ENCODE measurements around the gene STK39. TPM values are rescaled to one million over a fixed set of nuclear protein-coding genes. Genes with fewer than 3 reads are reported as not detected.

STK39 gene
- total and polyA plus RNA-seq, 2 donors (not counting 1 experiment from before 2014, with no cell fraction given): 16.7 to 30.1 TPM

DNA sequence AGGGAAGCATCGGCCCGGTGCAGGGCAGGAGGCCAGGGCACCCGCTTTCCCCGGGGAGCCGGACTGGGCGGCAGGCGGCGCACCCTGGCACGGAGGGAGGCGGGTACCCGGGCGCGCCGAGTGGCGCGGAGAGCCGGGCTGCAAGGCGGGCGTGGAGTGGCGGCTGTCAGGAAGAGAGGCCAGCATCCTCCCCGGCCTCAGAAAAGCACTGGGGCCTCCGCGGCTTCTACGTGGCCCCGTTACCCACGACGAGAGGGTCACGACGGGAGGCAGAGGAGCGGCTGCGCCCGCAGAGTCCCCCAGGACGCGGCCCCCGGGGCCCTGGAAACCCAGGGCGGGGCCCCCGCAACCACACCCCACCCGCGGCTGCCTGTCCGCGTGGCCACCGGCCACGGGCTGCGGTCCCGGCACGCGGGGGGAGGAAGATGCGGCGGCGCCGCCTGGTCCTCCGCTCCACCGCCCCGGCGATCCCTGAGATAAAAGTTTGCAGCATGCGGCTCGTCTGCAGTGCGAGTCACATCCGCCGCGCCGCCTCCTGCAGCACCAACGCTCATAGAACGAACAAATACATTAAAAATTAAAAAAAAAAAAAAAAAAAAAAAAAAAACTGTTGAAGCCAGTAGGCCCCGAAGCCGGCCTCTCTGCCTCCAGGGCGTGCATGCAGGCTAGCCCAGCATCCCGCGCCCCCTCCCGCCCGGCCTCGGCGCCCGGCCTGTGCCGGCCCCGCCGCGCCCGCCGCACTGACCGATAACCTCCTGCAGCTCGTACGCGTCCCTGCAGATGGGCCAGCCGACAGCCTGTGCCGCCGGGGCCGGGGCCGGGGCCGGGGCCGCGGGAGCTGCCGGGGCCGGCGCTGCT lies 683 bp downstream of the STK39 start:
- Histone ChIP-seq H3K27ac (ENCODE audit: insufficient read depth, low read length) (peak overlapping the region; percentile 66), H3K4me1 (ENCODE audit: control insufficient read depth, extremely low read depth, insufficient read depth, low read length) (no peaks in the 10 kb centered on the region), H4K20me1 (ENCODE audit: control insufficient read depth, extremely low read depth, insufficient read depth, low read length) (peaks cover 2% of the 10 kb centered on the region), H3K36me3 (ENCODE audit: control insufficient read depth, insufficient read depth, low read length) (no peaks in the 10 kb centered on the region), H2AFZ (ENCODE audit: low read length) (peak overlapping the region; percentile 47), H3K79me2 (ENCODE audit: control insufficient read depth, insufficient read depth, low read length) (peaks cover 39% of the 10 kb centered on the region), H3K27me3 (ENCODE audit: control insufficient read depth, insufficient read depth, low read length) (no peaks in the 10 kb centered on the region), H3K4me3 (replicated peaks in 1 of 4; ENCODE audit: control extremely low read depth in 1 of 4, insufficient read depth in 1 of 4, low read depth in 3 of 4, low read length in 4 of 4) (peak overlapping the region; percentile 63 to 82 (median 68)), H3K4me2 (ENCODE audit: extremely low read depth, insufficient read depth, low read length) (peak overlapping the region; percentile 89), H3K9ac (ENCODE audit: insufficient read depth, low read length) (peak overlapping the region; percentile 67), H3K9me3 (ENCODE audit: control insufficient read depth, insufficient read depth, low read depth, low read length) (no peaks in the 10 kb centered on the region)
- DNase-seq (ENCODE audit: low read depth in 2 of 2): peak; percentile 69 to 74
- TF ChIP-seq, protein P1, sequence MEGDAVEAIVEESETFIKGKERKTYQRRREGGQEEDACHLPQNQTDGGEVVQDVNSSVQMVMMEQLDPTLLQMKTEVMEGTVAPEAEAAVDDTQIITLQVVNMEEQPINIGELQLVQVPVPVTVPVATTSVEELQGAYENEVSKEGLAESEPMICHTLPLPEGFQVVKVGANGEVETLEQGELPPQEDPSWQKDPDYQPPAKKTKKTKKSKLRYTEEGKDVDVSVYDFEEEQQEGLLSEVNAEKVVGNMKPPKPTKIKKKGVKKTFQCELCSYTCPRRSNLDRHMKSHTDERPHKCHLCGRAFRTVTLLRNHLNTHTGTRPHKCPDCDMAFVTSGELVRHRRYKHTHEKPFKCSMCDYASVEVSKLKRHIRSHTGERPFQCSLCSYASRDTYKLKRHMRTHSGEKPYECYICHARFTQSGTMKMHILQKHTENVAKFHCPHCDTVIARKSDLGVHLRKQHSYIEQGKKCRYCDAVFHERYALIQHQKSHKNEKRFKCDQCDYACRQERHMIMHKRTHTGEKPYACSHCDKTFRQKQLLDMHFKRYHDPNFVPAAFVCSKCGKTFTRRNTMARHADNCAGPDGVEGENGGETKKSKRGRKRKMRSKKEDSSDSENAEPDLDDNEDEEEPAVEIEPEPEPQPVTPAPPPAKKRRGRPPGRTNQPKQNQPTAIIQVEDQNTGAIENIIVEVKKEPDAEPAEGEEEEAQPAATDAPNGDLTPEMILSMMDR (conservative IDR thresholded peaks at IDR 0.05 in 1 of 2, IDR thresholded peaks at IDR 0.05 in 1 of 2; ENCODE audit: low read depth in 1 of 2, low read length in 2 of 2): peak; percentile 24 to 32
- TF ChIP-seq EZH2 (IDR thresholded peaks at IDR 0.05; ENCODE audit: low read length, missing control alignments): no peak

GRCh38 chr2:168246072-168246482 lies 1.3 kb downstream of the STK39 start:
- TF ChIP-seq, protein P1 (conservative IDR thresholded peaks at IDR 0.05 in 1 of 2, IDR thresholded peaks at IDR 0.05 in 1 of 2; ENCODE audit: low read depth in 1 of 2, low read length in 2 of 2): no peak
- TF ChIP-seq EZH2 (IDR thresholded peaks at IDR 0.05; ENCODE audit: low read length, missing control alignments): no peak

GRCh38 chr2:168245074-168245825 lies 2.1 kb downstream of the STK39 start:
- Histone ChIP-seq H3K27ac (ENCODE audit: insufficient read depth, low read length) (no peak overlapping the region), H3K9ac (ENCODE audit: insufficient read depth, low read length) (no peak overlapping the region), H3K36me3 (ENCODE audit: control insufficient read depth, insufficient read depth, low read length) (no peaks in the 10 kb centered on the region), H4K20me1 (ENCODE audit: control insufficient read depth, extremely low read depth, insufficient read depth, low read length) (peaks cover 2% of the 10 kb centered on the region), H2AFZ (ENCODE audit: low read length) (no peak overlapping the region), H3K9me3 (ENCODE audit: control insufficient read depth, insufficient read depth, low read depth, low read length) (no peaks in the 10 kb centered on the region), H3K4me3 (replicated peaks in 1 of 4; ENCODE audit: control extremely low read depth in 1 of 4, insufficient read depth in 1 of 4, low read depth in 3 of 4, low read length in 4 of 4) (peak overlapping the region; percentile 14 to 82 (median 43)), H3K4me1 (ENCODE audit: control insufficient read depth, extremely low read depth, insufficient read depth, low read length) (no peaks in the 10 kb centered on the region), H3K27me3 (ENCODE audit: control insufficient read depth, insufficient read depth, low read length) (no peaks in the 10 kb centered on the region), H3K4me2 (ENCODE audit: extremely low read depth, insufficient read depth, low read length) (peak overlapping the region; percentile 89), H3K79me2 (ENCODE audit: control insufficient read depth, insufficient read depth, low read length) (peaks cover 54% of the 10 kb centered on the region)
- peak; percentile 20 to 30 for DNase-seq (ENCODE audit: low read depth in 2 of 2)
- TF ChIP-seq, protein P1 (conservative IDR thresholded peaks at IDR 0.05 in 1 of 2, IDR thresholded peaks at IDR 0.05 in 1 of 2; ENCODE audit: low read depth in 1 of 2, low read length in 2 of 2): no peak
- TF ChIP-seq EZH2 (IDR thresholded peaks at IDR 0.05; ENCODE audit: low read length, missing control alignments): no peak

More at GRCh38 chr2:168246072-168246482, 1.3 kb downstream of the STK39 start:
- H3K36me3 ChIP-seq (ENCODE audit: control insufficient read depth, insufficient read depth, low read length): no peaks in the 10 kb centered on the region
- H4K20me1 ChIP-seq (ENCODE audit: control insufficient read depth, extremely low read depth, insufficient read depth, low read length): peaks cover 2% of the 10 kb centered on the region
- H3K79me2 ChIP-seq (ENCODE audit: control insufficient read depth, insufficient read depth, low read length): peaks cover 46% of the 10 kb centered on the region
- peak overlapping the region; percentile 66 for H3K27ac ChIP-seq (ENCODE audit: insufficient read depth, low read length)
- H3K4me2 ChIP-seq (ENCODE audit: extremely low read depth, insufficient read depth, low read length): peak overlapping the region; percentile 89
- no peaks in the 10 kb centered on the region for H3K27me3 ChIP-seq (ENCODE audit: control insufficient read depth, insufficient read depth, low read length)
- H3K9ac ChIP-seq (ENCODE audit: insufficient read depth, low read length): peak overlapping the region; percentile 67
- H3K4me1 ChIP-seq (ENCODE audit: control insufficient read depth, extremely low read depth, insufficient read depth, low read length): no peaks in the 10 kb centered on the region
- H3K4me3 ChIP-seq (replicated peaks in 1 of 4; ENCODE audit: control extremely low read depth in 1 of 4, insufficient read depth in 1 of 4, low read depth in 3 of 4, low read length in 4 of 4): peak overlapping the region; percentile 63 to 82 (median 68)
- H3K9me3 ChIP-seq (ENCODE audit: control insufficient read depth, insufficient read depth, low read depth, low read length): no peaks in the 10 kb centered on the region
- peak overlapping the region; percentile 47 for H2AFZ ChIP-seq (ENCODE audit: low read length)
- no peak for DNase-seq (ENCODE audit: low read depth in 2 of 2)

Data from fibroblast of lung (primary cell).